NCI-H2081 (cell line): Measurements from ENCODE around the gene KLK11.

ENCODE experiments used
- DNase-seq, 2 experiments: peaks; one replicate each; lab custom pipeline; 2025; lab: John Stamatoyannopoulos, UW

Gene KLK11

GRCh38 chr19:51027873-51028272 lies 1.5 kb upstream of the KLK11 start:
- no peak for DNase-seq

- DNase-seq = no peak
These were observed 850 bp upstream of the KLK11 start for GRCh38 chr19:51027126-51027806.

- no peak for DNase-seq
These were observed 435 bp downstream of the KLK11 start for GRCh38 chr19:51025809-51026553.

- no peak for DNase-seq
These were observed 1.0 kb downstream of the KLK11 start for GRCh38 chr19:51025401-51025800.

GRCh38 chr19:51024924-51025323 lies 1.5 kb downstream of the KLK11 start:
- no peak for DNase-seq

GRCh38 chr19:51023946-51024345 lies 2.5 kb downstream of the KLK11 start:
- DNase-seq = no peak

- no peak for DNase-seq
These were observed 3.9 kb downstream of the KLK11 start for GRCh38 chr19:51022526-51022925.

GRCh38 chr19:51020988-51021651 lies 5.3 kb downstream of the KLK11 start:
- DNase-seq = peak in 1 of 2 experiments; percentile 35

- DNase-seq = no peak
These were observed 6.9 kb downstream of the KLK11 start, which contains the start of gene KLK10 for GRCh38 chr19:51019544-51019925. Gene KLK10, minus strand, starts transcription at chr19:51019709. Its CDS starts 579 bp downstream, at chr19:51019130.

- no peak for DNase-seq
These were observed 7.5 kb downstream of the KLK11 start for GRCh38 chr19:51018745-51019543.

GRCh38 chr19:51016798-51017683 lies 9.4 kb downstream of the KLK11 start:
- no peak for DNase-seq

- no peak for DNase-seq
These were observed 10.6 kb downstream of the KLK11 start for GRCh38 chr19:51015691-51016267.

- DNase-seq = no peak
These were observed 12.2 kb downstream of the KLK11 start for GRCh38 chr19:51014242-51014641.

- no peak for DNase-seq
These were observed 13.7 kb downstream of the KLK11 start for GRCh38 chr19:51012661-51013190.

GRCh38 chr19:51010066-51010795 lies 16.2 kb downstream of the KLK11 start:
- no peak for DNase-seq

GRCh38 chr19:51009061-51009891 lies 17.1 kb downstream of the KLK11 start:
- no peak for DNase-seq

GRCh38 chr19:51007488-51007887 lies 18.9 kb downstream of the KLK11 start:
- no peak for DNase-seq

GRCh38 chr19:51006406-51006805 lies 20.0 kb downstream of the KLK11 start:
- no peak for DNase-seq

GRCh38 chr19:51005248-51005647 lies 21.2 kb downstream of the KLK11 start:
- no peak for DNase-seq
